HepG2 (cell line): Measurements from ENCODE around the gene PSEN2. TPM values are rescaled to one million over a fixed set of nuclear protein-coding genes. Genes with fewer than 3 reads are reported as not detected.

ENCODE experiments used
- ESRRA ChIP-seq: sonication (generic); formaldehyde crosslinking; IDR thresholded peaks from 2 replicates; pipeline ENCODE4 v1.5.1; 2020; ENCODE audit warnings: mild to moderate bottlenecking, low read depth, missing genetic modification reagents
- JUN ChIP-seq: sonication (generic); formaldehyde crosslinking; IDR thresholded peaks from 2 replicates; pipeline ENCODE4 v1.4.0; 2020; ENCODE audit warnings: mild to moderate bottlenecking, missing genetic modification reagents
- PLSCR1 ChIP-seq: sonication (generic); formaldehyde crosslinking; IDR thresholded peaks from 2 replicates; pipeline ENCODE4 v1.5.0; 2020; ENCODE audit warnings: missing genetic modification reagents, mild to moderate bottlenecking, borderline replicate concordance
- XRCC5 ChIP-seq: fragments of 200-400 bp; formaldehyde crosslinking; optimal IDR thresholded peaks from 2 replicates; pipeline ENCODE3; 2017; ENCODE audit warnings: mild to moderate bottlenecking, low read length
- ZBED4 ChIP-seq: sonication (generic); formaldehyde crosslinking; IDR thresholded peaks from 2 replicates; pipeline ENCODE4 v1.4.0; 2020; ENCODE audit warnings: missing genetic modification reagents, borderline replicate concordance
- ZBTB4 ChIP-seq: sonication (generic); formaldehyde crosslinking; IDR thresholded peaks from 2 replicates; pipeline ENCODE4 v1.4.0; 2020; ENCODE audit warnings: missing genetic modification reagents, mild to moderate bottlenecking, borderline replicate concordance
- ZC3H4 ChIP-seq: sonication (generic); formaldehyde crosslinking; IDR thresholded peaks from 2 replicates; pipeline ENCODE4 v1.4.0; 2020; ENCODE audit warnings: missing genetic modification reagents, borderline replicate concordance
- ZFP41 ChIP-seq: sonication (generic); formaldehyde crosslinking; IDR thresholded peaks from 2 replicates; pipeline ENCODE4 v1.4.0; 2020; ENCODE audit warnings: mild to moderate bottlenecking, missing genetic modification reagents, borderline replicate concordance
- ZNF660 ChIP-seq: sonication (generic); formaldehyde crosslinking; IDR thresholded peaks from 2 replicates; pipeline ENCODE4 v1.5.1; 2020; ENCODE audit warnings: mild to moderate bottlenecking, low read depth, missing genetic modification reagents, borderline replicate concordance
- ZNF816 ChIP-seq: sonication (generic); formaldehyde crosslinking; IDR thresholded peaks from 2 replicates; pipeline ENCODE4 v1.8.0; 2022; ENCODE audit warnings: missing genetic modification reagents, mild to moderate bottlenecking, borderline replicate concordance
- polyA plus RNA-seq, 8 experiments: library from polyadenylated mRNA; depleted of rRNA in 3 of 8; stranded (reverse) in 7 of 8; unstranded in 1 of 8; fragments of >200 nt; fragmentation: Illumina TruSeq in 4 of 8; extraction: Trizol in 4 of 8; gene quantifications; 2 replicates each; pipeline versions ENCODE4 v1.2.1 to v1.2.3, GENCODE V29; 2011 to 2016; ENCODE audit warnings: low read depth in 4 of 8, missing spikeins in 1 of 8, mixed read lengths in 1 of 8; ENCODE audit not compliant: insufficient read depth in 1 of 8
- total RNA-seq, 5 experiments: library from RNA; depleted of rRNA; stranded (reverse); fragments of >200 nt; fragmentation: Illumina TruSeq; extraction: Trizol; gene quantifications; 2 replicates each; pipeline ENCODE4 v1.2.3, GENCODE V29; 2016; ENCODE audit warnings: low read depth in 1 of 5
- TF ChIP-seq, protein P1 (sequence below): sonication (generic); formaldehyde crosslinking; IDR thresholded peaks from 2 replicates; pipeline ENCODE4 v1.4.0; 2020; ENCODE audit warnings: missing genetic modification reagents, borderline replicate concordance
- TF ChIP-seq, protein P2 (sequence below), 2 experiments: sonication (generic) in 1 of 2; formaldehyde crosslinking in 1 of 2; IDR thresholded peaks; 2 replicates each; pipeline versions ENCODE4 v1.6.1 to v1.9.0; 2014 to 2022; ENCODE audit warnings: antibody characterized with exemption in 1 of 2, borderline replicate concordance in 1 of 2, inconsistent platforms in 1 of 2, low read depth in 1 of 2, missing genetic modification reagents in 1 of 2

PSEN2 gene
- total and polyA plus RNA-seq, 2 of the 13 experiments (the other 11 are each of a cell fraction or from before 2014, with no cell fraction given) = 5.9 to 13.1 TPM

DNA sequence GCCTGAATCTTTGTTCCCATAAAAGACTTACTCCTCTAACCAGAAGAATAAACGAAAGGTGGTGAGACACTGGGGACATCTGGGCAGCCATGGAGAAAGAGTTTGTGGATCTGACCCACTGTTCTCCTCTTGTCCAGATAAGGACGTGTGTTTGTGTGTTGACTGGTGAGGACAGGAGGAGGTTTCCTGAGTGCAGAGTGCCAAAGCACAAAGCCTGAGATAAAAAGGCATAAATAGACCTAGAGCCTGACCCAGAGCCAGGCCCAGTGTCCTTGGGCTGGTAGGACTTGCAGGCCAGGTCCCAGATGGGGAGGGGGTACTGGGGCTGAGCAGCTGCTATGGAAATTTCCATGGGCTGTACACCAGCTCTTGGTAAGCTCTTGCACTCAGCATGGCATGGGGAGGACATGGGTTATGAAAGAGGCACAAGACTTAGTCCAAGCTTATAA, 50.1 kb downstream of the PSEN2 start (continued):
- TF ChIP-seq PLSCR1 (CRISPR knock-in tag) = no peak
- TF ChIP-seq, protein P1, sequence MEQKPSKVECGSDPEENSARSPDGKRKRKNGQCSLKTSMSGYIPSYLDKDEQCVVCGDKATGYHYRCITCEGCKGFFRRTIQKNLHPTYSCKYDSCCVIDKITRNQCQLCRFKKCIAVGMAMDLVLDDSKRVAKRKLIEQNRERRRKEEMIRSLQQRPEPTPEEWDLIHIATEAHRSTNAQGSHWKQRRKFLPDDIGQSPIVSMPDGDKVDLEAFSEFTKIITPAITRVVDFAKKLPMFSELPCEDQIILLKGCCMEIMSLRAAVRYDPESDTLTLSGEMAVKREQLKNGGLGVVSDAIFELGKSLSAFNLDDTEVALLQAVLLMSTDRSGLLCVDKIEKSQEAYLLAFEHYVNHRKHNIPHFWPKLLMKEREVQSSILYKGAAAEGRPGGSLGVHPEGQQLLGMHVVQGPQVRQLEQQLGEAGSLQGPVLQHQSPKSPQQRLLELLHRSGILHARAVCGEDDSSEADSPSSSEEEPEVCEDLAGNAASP (CRISPR knock-in tag) = peak; percentile 75; the same call in 1 of the 2 replicates
- TF ChIP-seq ESRRA (CRISPR knock-in tag) = 0 out of 2 replicates have a peak, but pooled peaks have one; percentile 39
- TF ChIP-seq ZNF816 (CRISPR knock-in tag) = no peak
- TF ChIP-seq ZFP41 = no peak
- peak; percentile 74 for TF ChIP-seq XRCC5
- TF ChIP-seq ZBTB4 (CRISPR knock-in tag) = no peak
- TF ChIP-seq ZNF660 (CRISPR knock-in tag) = no peak
- TF ChIP-seq JUN (CRISPR knock-in tag) = no peak
- TF ChIP-seq ZBED4 (CRISPR knock-in tag) = peak; percentile 99
- TF ChIP-seq ZC3H4 = no peak
- TF ChIP-seq, protein P2, sequence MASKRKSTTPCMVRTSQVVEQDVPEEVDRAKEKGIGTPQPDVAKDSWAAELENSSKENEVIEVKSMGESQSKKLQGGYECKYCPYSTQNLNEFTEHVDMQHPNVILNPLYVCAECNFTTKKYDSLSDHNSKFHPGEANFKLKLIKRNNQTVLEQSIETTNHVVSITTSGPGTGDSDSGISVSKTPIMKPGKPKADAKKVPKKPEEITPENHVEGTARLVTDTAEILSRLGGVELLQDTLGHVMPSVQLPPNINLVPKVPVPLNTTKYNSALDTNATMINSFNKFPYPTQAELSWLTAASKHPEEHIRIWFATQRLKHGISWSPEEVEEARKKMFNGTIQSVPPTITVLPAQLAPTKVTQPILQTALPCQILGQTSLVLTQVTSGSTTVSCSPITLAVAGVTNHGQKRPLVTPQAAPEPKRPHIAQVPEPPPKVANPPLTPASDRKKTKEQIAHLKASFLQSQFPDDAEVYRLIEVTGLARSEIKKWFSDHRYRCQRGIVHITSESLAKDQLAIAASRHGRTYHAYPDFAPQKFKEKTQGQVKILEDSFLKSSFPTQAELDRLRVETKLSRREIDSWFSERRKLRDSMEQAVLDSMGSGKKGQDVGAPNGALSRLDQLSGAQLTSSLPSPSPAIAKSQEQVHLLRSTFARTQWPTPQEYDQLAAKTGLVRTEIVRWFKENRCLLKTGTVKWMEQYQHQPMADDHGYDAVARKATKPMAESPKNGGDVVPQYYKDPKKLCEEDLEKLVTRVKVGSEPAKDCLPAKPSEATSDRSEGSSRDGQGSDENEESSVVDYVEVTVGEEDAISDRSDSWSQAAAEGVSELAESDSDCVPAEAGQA (IDR thresholded peaks at IDR 0.05; ENCODE audit: low read depth) = no peak
- TF ChIP-seq, protein P2 (CRISPR knock-in tag; IDR thresholded peaks at IDR 0.05; ENCODE audit: borderline replicate concordance) = no peak
